Type B pancreatic cell (in vitro differentiated cells): Measurements from ENCODE around the gene ZNF324B. TPM values are rescaled to one million over a fixed set of nuclear protein-coding genes. Genes with fewer than 3 reads are reported as not detected.

ENCODE experiments used
- DNase-seq: peaks from one replicate; pipeline ENCODE4 v3.0.0; 2021; ENCODE audit warnings: mixed read lengths; ENCODE audit not compliant: unreplicated experiment; ENCODE audit errors: extremely low spot score
- H3K27ac Mint-ChIP-seq: 2 replicates; pipeline ENCODE4 v1.8.0; 2021; ENCODE audit warnings: mild to moderate bottlenecking, mixed read lengths
- H3K27me3 Mint-ChIP-seq: 2 replicates; pipeline ENCODE4 v1.8.0; 2021; ENCODE audit warnings: mixed read lengths
- H3K36me3 Mint-ChIP-seq: 2 replicates; pipeline ENCODE4 v1.8.0; 2021; ENCODE audit warnings: mixed read lengths
- H3K4me1 Mint-ChIP-seq: one replicate; pipeline ENCODE4 v1.8.0; 2021; ENCODE audit warnings: mixed read lengths; ENCODE audit not compliant: unreplicated experiment
- H3K4me3 Mint-ChIP-seq: 2 replicates; pipeline ENCODE4 v1.8.0; 2021; ENCODE audit warnings: mild to moderate bottlenecking, mixed read lengths
- H3K9me3 Mint-ChIP-seq: 2 replicates; pipeline ENCODE4 v1.8.0; 2021; ENCODE audit warnings: mixed read lengths
- total RNA-seq: library from RNA; stranded (reverse); gene quantifications from 2 replicates; pipeline ENCODE4 v1.2.1, GENCODE V29; 2021; ENCODE audit warnings: low replicate concordance
- TF ChIP-seq, protein P1 (sequence below): fragments of 200-600 bp; sonication (generic); conservative IDR thresholded peaks from 2 replicates; pipeline ENCODE4 v1.5.0; 2021; ENCODE audit warnings: antibody characterized with exemption, mild to moderate bottlenecking

Gene ZNF324B
- total RNA-seq, 1 donor from 2014 or later = 12.7 TPM

DNA sequence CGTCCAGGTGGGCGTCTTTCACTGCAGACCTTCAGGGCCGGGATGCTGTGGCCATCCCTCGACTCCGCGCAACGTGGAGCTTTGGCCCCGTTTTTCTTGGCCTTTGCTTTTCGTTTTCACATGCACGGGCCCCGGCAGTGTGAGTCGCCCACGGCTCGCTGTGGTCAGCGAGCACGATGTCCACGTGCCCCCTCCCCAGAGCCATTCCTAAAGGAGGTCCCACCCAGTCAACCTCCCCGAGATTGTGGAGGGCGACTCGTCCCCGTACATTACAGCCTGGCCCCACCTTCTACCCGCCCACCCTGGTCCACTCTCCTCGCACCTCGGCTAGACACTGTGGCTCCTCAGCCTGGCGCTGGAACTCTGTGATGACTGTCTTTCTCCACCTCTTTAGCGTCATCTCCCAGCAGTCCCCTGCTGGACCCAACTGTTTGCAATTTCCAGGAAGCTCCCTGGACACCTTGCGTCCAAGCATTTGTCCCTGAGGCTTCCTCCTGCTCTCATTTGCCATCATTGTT is 25.1 kb downstream of the ZNF324B start:
- Mint-ChIP-seq H3K27ac (peak overlapping the region; percentile 90), H3K36me3 (no peaks in the 10 kb centered on the region), H3K4me3 (peak overlapping the region; percentile 96), H3K9me3 (no peaks in the 10 kb centered on the region), H3K27me3 (no peaks in the 10 kb centered on the region), H3K4me1 (peaks cover 10% of the 10 kb centered on the region)
- TF ChIP-seq, protein P1, sequence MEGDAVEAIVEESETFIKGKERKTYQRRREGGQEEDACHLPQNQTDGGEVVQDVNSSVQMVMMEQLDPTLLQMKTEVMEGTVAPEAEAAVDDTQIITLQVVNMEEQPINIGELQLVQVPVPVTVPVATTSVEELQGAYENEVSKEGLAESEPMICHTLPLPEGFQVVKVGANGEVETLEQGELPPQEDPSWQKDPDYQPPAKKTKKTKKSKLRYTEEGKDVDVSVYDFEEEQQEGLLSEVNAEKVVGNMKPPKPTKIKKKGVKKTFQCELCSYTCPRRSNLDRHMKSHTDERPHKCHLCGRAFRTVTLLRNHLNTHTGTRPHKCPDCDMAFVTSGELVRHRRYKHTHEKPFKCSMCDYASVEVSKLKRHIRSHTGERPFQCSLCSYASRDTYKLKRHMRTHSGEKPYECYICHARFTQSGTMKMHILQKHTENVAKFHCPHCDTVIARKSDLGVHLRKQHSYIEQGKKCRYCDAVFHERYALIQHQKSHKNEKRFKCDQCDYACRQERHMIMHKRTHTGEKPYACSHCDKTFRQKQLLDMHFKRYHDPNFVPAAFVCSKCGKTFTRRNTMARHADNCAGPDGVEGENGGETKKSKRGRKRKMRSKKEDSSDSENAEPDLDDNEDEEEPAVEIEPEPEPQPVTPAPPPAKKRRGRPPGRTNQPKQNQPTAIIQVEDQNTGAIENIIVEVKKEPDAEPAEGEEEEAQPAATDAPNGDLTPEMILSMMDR = no peak
- no peak for DNase-seq

DNA sequence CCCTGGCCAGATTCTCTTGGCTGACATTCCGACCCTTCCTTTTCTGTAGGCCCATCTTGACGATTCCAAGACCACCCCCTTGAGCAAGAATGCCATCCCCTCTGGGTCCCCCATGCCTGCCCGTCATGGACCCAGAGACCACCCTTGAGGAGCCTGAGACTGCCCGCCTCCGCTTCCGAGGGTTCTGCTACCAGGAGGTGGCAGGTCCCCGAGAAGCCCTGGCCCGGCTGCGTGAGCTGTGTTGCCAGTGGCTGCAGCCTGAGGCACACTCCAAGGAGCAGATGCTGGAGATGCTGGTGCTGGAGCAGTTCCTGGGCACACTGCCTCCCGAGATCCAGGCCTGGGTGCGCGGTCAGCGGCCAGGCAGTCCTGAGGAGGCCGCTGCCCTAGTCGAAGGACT is 25.7 kb downstream of the ZNF324B start:
- Mint-ChIP-seq H3K9me3 (no peaks in the 10 kb centered on the region), H3K27me3 (no peaks in the 10 kb centered on the region), H3K4me3 (peak overlapping the region; percentile 96), H3K27ac (peak overlapping the region; percentile 90), H3K36me3 (no peaks in the 10 kb centered on the region), H3K4me1 (peaks cover 10% of the 10 kb centered on the region)
- DNase-seq = no peak
- TF ChIP-seq, protein P1 = no peak

DNA sequence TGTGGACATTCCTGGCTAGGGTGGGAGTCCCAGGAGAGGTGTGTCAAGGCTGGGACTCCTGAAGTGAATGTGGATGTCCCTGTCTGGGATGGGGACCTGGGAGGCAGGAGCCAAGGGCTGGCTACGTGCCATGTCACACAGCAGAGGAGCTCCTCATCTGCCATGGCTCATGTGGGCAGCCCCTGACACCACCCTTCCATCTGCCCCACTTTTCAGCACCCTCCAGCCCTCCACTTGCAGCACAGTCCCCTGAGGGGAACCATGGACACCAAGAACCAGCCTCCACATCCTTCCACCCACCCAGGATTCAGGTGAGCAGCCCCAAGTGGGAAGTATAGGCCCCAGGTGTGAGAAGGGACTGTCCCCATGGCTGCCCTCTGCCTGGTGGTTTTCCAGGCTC is 26.4 kb downstream of the ZNF324B start:
- no peak overlapping the region for H3K27ac Mint-ChIP-seq
- no peak overlapping the region for H3K4me3 Mint-ChIP-seq
- peaks cover 10% of the 10 kb centered on the region for H3K4me1 Mint-ChIP-seq
- DNase-seq = no peak
- no peaks in the 10 kb centered on the region for H3K36me3 Mint-ChIP-seq
- TF ChIP-seq, protein P1 = no peak
- no peaks in the 10 kb centered on the region for H3K9me3 Mint-ChIP-seq
- no peaks in the 10 kb centered on the region for H3K27me3 Mint-ChIP-seq

DNA sequence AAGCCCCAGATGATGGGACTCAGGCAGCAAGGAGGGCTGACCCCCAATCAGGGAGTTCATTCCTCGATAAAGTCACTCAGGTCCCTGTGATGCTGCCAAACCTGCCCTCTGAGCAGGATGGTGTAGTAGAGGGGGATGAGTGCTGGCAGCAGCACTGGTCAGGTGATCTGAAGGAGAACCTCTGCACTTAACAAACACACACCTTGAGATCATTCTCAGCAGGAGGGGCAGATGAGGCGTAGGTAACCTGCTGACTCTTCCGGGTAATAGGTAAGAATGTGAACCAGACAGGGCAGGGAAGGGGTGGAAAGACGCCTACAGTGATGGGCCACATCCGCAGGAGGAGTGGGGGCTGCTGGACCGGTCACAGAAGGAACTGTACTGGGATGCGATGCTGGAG is 27.9 kb downstream of the ZNF324B start:
- DNase-seq = no peak
- H3K4me3 Mint-ChIP-seq = no peak overlapping the region
- H3K4me1 Mint-ChIP-seq = peaks cover 10% of the 10 kb centered on the region
- TF ChIP-seq, protein P1 = no peak
- H3K27ac Mint-ChIP-seq = no peak overlapping the region
- no peaks in the 10 kb centered on the region for H3K36me3 Mint-ChIP-seq
- no peaks in the 10 kb centered on the region for H3K27me3 Mint-ChIP-seq
- no peaks in the 10 kb centered on the region for H3K9me3 Mint-ChIP-seq

DNA sequence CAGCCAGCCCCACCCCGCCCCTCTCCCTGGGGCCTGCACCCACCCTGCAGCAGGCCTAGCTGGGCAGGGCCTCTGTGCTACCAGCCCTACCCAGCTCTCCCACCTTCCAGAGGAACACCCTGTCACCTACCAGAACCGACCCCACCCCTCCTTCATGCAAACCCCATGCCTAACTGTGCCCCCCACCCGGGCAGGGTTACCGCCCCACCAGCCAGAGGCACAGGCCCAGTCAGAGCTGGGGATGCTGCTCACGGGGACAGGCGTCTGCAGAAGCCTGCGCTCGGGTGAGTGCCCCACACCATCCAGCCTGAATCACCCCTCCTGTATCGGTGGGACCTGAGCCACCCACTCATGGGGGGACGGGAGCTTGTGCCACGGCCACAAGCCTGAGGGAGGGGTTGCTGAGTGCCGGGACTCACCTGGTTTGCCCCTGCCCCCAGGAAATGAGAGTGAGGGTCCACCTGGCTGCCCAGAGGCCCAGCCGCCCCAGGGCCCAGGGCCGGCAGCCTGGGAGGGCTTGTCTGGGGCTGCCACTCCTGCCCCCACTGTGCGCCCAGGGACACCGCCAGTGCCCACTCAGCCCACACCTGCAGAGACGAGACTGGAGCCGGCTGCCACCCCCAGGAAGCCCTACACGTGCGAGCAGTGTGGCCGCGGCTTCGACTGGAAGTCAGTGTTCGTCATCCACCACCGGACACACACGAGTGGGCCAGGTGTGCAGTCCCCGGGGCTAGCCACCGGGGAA is 28.5 kb downstream of the ZNF324B start:
- no peak overlapping the region for H3K4me3 Mint-ChIP-seq
- no peaks in the 10 kb centered on the region for H3K27me3 Mint-ChIP-seq
- H3K36me3 Mint-ChIP-seq = no peaks in the 10 kb centered on the region
- H3K9me3 Mint-ChIP-seq = no peaks in the 10 kb centered on the region
- DNase-seq = no peak
- TF ChIP-seq, protein P1 = no peak
- H3K27ac Mint-ChIP-seq = no peak overlapping the region
- peaks cover 5% of the 10 kb centered on the region for H3K4me1 Mint-ChIP-seq
